Measurements from ENCODE around the gene MST1R. TPM values are rescaled to one million over a fixed set of nuclear protein-coding genes. Genes with fewer than 3 reads are reported as not detected.

Gene MST1R
- polyA plus RNA-seq, 1 donor from 2014 or later, result 4.2 TPM

- Histone ChIP-seq H3K4me2 (ENCODE audit: low read length) (no peak overlapping the region), H3K27me3 (ENCODE audit: insufficient read depth, low read depth, low read length) (no peaks in the 10 kb centered on the region), H3K36me3 (ENCODE audit: insufficient read depth, low read length) (no peaks in the 10 kb centered on the region), H3K9me3 (ENCODE audit: low read length) (no peaks in the 10 kb centered on the region), H3F3A (ENCODE audit: insufficient read depth, low read length, poor library complexity, severe bottlenecking) (no peaks in the 10 kb centered on the region), H3K27ac (ENCODE audit: low read length) (no peak overlapping the region), H2AFZ (ENCODE audit: low read depth, low read length) (no peak overlapping the region), H3K4me3 (ENCODE audit: low read length) (no peak overlapping the region), H3K9me2 (ENCODE audit: insufficient read depth, low read length) (no peaks in the 10 kb centered on the region), H4K20me1 (ENCODE audit: insufficient read depth) (no peaks in the 10 kb centered on the region), H3K9ac (ENCODE audit: low read length) (no peak overlapping the region), H3K79me2 (replicated peaks; ENCODE audit: insufficient read depth, low read length) (no peaks in the 10 kb centered on the region)
- TF ChIP-seq TAF1 (IDR thresholded peaks at IDR 0.05; ENCODE audit: low read depth) (no peak), EP300 (conservative IDR thresholded peaks at IDR 0.05; ENCODE audit: poor library complexity, severe bottlenecking) (no peak)
Measured at GRCh38 chr3:49926117-49926728, 22.6 kb upstream of the MST1R start.

DNA sequence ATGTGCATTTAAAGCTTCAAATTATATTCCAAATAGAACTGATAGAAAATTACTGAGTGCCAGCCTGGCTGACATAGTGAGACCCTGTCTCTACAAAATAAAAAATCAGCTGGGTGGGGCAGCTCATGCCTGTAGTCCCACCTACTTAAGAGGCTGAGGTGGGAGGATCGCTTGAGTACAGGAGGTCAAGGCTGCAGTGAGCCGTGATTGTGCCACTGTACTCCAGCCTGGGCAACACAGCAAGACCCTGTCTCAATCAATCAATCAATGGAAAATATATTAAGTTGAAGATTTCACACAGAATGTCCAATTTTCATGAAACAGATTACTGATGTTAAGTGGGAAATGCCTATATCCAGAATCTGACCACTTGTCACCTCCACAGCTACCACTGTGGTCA lies 21.8 kb upstream of the MST1R start:
- Histone ChIP-seq H3K9me3 (ENCODE audit: low read length) (no peaks in the 10 kb centered on the region), H3K9ac (ENCODE audit: low read length) (no peak overlapping the region), H3K36me3 (ENCODE audit: insufficient read depth, low read length) (no peaks in the 10 kb centered on the region), H3K27ac (ENCODE audit: low read length) (no peak overlapping the region), H3F3A (ENCODE audit: insufficient read depth, low read length, poor library complexity, severe bottlenecking) (no peaks in the 10 kb centered on the region), H2AFZ (ENCODE audit: low read depth, low read length) (no peak overlapping the region), H3K4me3 (ENCODE audit: low read length) (no peak overlapping the region), H4K20me1 (ENCODE audit: insufficient read depth) (no peaks in the 10 kb centered on the region), H3K27me3 (ENCODE audit: insufficient read depth, low read depth, low read length) (no peaks in the 10 kb centered on the region), H3K79me2 (replicated peaks; ENCODE audit: insufficient read depth, low read length) (no peaks in the 10 kb centered on the region), H3K4me2 (ENCODE audit: low read length) (no peak overlapping the region), H3K9me2 (ENCODE audit: insufficient read depth, low read length) (no peaks in the 10 kb centered on the region)
- TF ChIP-seq SMC3 (conservative IDR thresholded peaks at IDR 0.05; ENCODE audit: poor library complexity) (no peak), POLR2AphosphoS5 (IDR thresholded peaks at IDR 0.05) (no peak), TAF1 (IDR thresholded peaks at IDR 0.05; ENCODE audit: low read depth) (no peak), REST (IDR thresholded peaks at IDR 0.05; ENCODE audit: borderline replicate concordance) (no peak), EP300 (conservative IDR thresholded peaks at IDR 0.05; ENCODE audit: poor library complexity, severe bottlenecking) (no peak)

DNA sequence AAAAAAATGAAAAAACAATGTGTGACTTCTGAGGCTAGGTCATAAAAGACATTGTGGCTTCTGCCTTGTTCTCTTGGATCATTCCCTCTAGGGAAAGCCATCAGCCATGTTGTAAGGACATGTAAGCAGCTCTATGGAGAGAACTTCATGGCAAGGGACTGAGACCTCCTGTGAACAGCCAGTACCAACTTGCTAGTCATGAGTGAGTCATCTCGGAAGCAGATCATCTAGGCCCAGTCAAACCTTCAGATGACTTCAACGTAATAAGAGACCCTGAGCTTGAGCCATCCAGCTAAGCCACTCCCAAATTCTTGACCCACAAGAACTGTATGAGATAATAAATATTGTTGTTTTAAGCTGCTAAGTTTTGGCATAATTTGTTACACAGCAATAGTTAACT lies 21.0 kb upstream of the MST1R start:
- Histone ChIP-seq H3K9me3 (ENCODE audit: low read length) (no peaks in the 10 kb centered on the region), H3K9me2 (ENCODE audit: insufficient read depth, low read length) (no peaks in the 10 kb centered on the region), H2AFZ (ENCODE audit: low read depth, low read length) (no peak overlapping the region), H3K4me3 (ENCODE audit: low read length) (no peak overlapping the region), H3K4me2 (ENCODE audit: low read length) (no peak overlapping the region), H3K27me3 (ENCODE audit: insufficient read depth, low read depth, low read length) (no peaks in the 10 kb centered on the region), H3K9ac (ENCODE audit: low read length) (no peak overlapping the region), H3K79me2 (replicated peaks; ENCODE audit: insufficient read depth, low read length) (no peaks in the 10 kb centered on the region), H3K36me3 (ENCODE audit: insufficient read depth, low read length) (no peaks in the 10 kb centered on the region), H3F3A (ENCODE audit: insufficient read depth, low read length, poor library complexity, severe bottlenecking) (no peaks in the 10 kb centered on the region), H3K27ac (ENCODE audit: low read length) (no peak overlapping the region), H4K20me1 (ENCODE audit: insufficient read depth) (no peaks in the 10 kb centered on the region)
- TF ChIP-seq REST (IDR thresholded peaks at IDR 0.05; ENCODE audit: borderline replicate concordance), result no peak
- TF ChIP-seq EZH2 (IDR thresholded peaks at IDR 0.05; ENCODE audit: borderline replicate concordance, insufficient read depth, low read length, poor library complexity, severe bottlenecking), result no peak
- TF ChIP-seq POLR2AphosphoS5 (IDR thresholded peaks at IDR 0.05), result no peak
- TF ChIP-seq, protein P1, sequence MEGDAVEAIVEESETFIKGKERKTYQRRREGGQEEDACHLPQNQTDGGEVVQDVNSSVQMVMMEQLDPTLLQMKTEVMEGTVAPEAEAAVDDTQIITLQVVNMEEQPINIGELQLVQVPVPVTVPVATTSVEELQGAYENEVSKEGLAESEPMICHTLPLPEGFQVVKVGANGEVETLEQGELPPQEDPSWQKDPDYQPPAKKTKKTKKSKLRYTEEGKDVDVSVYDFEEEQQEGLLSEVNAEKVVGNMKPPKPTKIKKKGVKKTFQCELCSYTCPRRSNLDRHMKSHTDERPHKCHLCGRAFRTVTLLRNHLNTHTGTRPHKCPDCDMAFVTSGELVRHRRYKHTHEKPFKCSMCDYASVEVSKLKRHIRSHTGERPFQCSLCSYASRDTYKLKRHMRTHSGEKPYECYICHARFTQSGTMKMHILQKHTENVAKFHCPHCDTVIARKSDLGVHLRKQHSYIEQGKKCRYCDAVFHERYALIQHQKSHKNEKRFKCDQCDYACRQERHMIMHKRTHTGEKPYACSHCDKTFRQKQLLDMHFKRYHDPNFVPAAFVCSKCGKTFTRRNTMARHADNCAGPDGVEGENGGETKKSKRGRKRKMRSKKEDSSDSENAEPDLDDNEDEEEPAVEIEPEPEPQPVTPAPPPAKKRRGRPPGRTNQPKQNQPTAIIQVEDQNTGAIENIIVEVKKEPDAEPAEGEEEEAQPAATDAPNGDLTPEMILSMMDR (IDR thresholded peaks at IDR 0.05; ENCODE audit: poor library complexity, severe bottlenecking), result no peak
- no peak for TF ChIP-seq RAD21 (conservative IDR thresholded peaks at IDR 0.05)
- no peak for TF ChIP-seq TAF1 (IDR thresholded peaks at IDR 0.05; ENCODE audit: low read depth)
- no peak for TF ChIP-seq MXI1 (conservative IDR thresholded peaks at IDR 0.05; ENCODE audit: poor library complexity, severe bottlenecking)
- TF ChIP-seq EP300 (conservative IDR thresholded peaks at IDR 0.05; ENCODE audit: poor library complexity, severe bottlenecking), result no peak
- TF ChIP-seq SMC3 (conservative IDR thresholded peaks at IDR 0.05; ENCODE audit: poor library complexity), result no peak
